Measurements from ENCODE around the gene LRRC75B. TPM values are rescaled to one million over a fixed set of nuclear protein-coding genes. Genes with fewer than 3 reads are reported as not detected.

LRRC75B gene
- total and polyA plus RNA-seq, 2 of the 13 experiments (the other 11 are each of a cell fraction or from before 2014, with no cell fraction given) = 11.8 to 34.8 TPM

DNA sequence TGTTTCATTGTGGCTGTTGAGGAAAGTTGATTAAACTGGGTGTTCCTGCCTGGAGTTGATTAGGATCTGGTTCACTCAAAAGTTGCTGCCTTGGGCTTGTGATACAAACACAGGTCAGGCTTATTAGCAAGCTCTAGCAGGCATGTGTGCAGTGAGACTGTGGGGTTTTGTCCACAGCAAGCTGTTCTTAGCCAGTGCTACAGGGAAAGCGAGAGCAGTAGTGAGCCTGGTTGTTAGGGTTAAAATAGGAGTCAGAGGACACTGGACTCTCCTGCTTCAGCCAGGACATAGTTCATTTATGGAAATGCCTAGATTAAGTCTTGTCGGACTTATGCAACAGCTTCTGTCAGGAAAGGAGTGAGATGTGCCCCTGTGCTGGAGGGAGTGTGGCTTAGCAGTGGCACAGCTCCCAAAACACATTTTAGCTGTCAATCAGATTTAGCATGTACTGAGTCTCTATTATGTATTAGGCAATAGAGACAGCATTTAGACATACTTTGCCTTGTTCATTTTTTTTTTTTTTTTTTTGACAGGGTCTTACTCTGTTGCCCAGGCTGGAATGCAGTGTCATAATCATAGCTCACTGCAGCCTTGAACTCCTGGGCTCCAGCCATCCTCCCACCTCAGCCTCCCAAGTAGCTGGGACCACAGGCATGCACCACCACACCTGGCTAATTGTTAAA lies 28.4 kb downstream of the LRRC75B start (continued):
- TF ChIP-seq, protein P1, sequence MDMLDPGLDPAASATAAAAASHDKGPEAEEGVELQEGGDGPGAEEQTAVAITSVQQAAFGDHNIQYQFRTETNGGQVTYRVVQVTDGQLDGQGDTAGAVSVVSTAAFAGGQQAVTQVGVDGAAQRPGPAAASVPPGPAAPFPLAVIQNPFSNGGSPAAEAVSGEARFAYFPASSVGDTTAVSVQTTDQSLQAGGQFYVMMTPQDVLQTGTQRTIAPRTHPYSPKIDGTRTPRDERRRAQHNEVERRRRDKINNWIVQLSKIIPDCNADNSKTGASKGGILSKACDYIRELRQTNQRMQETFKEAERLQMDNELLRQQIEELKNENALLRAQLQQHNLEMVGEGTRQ (IDR thresholded peaks at IDR 0.05; ENCODE audit: low read depth, low read length) = no peak
- TF ChIP-seq, protein P1 (CRISPR knock-in tag; IDR thresholded peaks at IDR 0.05; ENCODE audit: borderline replicate concordance) = 0 out of 2 replicates have a peak, but pooled peaks have one; percentile 17
- TF ChIP-seq SOX5 (CRISPR knock-in tag; IDR thresholded peaks at IDR 0.05; ENCODE audit: borderline replicate concordance) (peak; percentile 48; the same call in 1 of the 2 replicates), SAP130 (CRISPR knock-in tag; IDR thresholded peaks at IDR 0.05; ENCODE audit: low read depth) (peak; percentile 58), ZNF251 (CRISPR knock-in tag; IDR thresholded peaks at IDR 0.05) (0 out of 2 replicates have a peak, but pooled peaks have one; percentile 44), SIX4 (CRISPR knock-in tag; IDR thresholded peaks at IDR 0.05) (peak; percentile 87), ZNF205 (CRISPR knock-in tag; IDR thresholded peaks at IDR 0.05) (0 out of 2 replicates have a peak, but pooled peaks have one; percentile 33), HNF4A (CRISPR knock-in tag; IDR thresholded peaks at IDR 0.05) (peak; percentile 77), HNF4G (IDR thresholded peaks at IDR 0.05; ENCODE audit: borderline replicate concordance, low read depth, low read length) (0 out of 2 replicates have a peak, but pooled peaks have one; percentile 11), HNF4G (CRISPR knock-in tag; IDR thresholded peaks at IDR 0.05; ENCODE audit: borderline replicate concordance, low read depth) (no peak), ZNF652 (CRISPR knock-in tag; IDR thresholded peaks at IDR 0.05; ENCODE audit: borderline replicate concordance, low read depth) (peak; percentile 95), XRCC5 (optimal IDR thresholded peaks at IDR 0.05; ENCODE audit: low read length) (peak; percentile 31), SALL1 (CRISPR knock-in tag; IDR thresholded peaks at IDR 0.05) (peak; percentile 71), PAF1 (CRISPR knock-in tag; IDR thresholded peaks at IDR 0.05) (no peak), ZNF232 (CRISPR knock-in tag; IDR thresholded peaks at IDR 0.05; ENCODE audit: borderline replicate concordance) (no peak), CEBPG (CRISPR knock-in tag; IDR thresholded peaks at IDR 0.05) (peak; percentile 82), REPIN1 (CRISPR knock-in tag; IDR thresholded peaks at IDR 0.05; ENCODE audit: borderline replicate concordance, low read depth) (no peak), CENPBD1 (CRISPR knock-in tag; IDR thresholded peaks at IDR 0.05; ENCODE audit: borderline replicate concordance, low read depth) (no peak), HMGA1 (CRISPR knock-in tag; conservative IDR thresholded peaks at IDR 0.05) (no peak), EP300 (IDR thresholded peaks at IDR 0.05; ENCODE audit: low read depth in 2 of 2, low read length in 2 of 2) (peak in 1 of 2 experiments; percentile 29; a peak in 1 of 4 replicates), EP300 (CRISPR knock-in tag; IDR thresholded peaks at IDR 0.05; ENCODE audit: borderline replicate concordance) (0 out of 2 replicates have a peak, but pooled peaks have one; percentile 29), PITX1 (CRISPR knock-in tag; IDR thresholded peaks at IDR 0.05) (peak; percentile 39), KMT2A (CRISPR knock-in tag; IDR thresholded peaks at IDR 0.05) (0 out of 2 replicates have a peak, but pooled peaks have one; percentile 22), SIX1 (CRISPR knock-in tag; IDR thresholded peaks at IDR 0.05; ENCODE audit: borderline replicate concordance) (peak; percentile 70; the same call in 1 of the 2 replicates), ZNF557 (CRISPR knock-in tag; IDR thresholded peaks at IDR 0.05) (no peak)
- TF ChIP-seq, protein P2, sequence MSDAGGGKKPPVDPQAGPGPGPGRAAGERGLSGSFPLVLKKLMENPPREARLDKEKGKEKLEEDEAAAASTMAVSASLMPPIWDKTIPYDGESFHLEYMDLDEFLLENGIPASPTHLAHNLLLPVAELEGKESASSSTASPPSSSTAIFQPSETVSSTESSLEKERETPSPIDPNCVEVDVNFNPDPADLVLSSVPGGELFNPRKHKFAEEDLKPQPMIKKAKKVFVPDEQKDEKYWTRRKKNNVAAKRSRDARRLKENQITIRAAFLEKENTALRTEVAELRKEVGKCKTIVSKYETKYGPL (CRISPR knock-in tag; IDR thresholded peaks at IDR 0.05) = peak; percentile 94
- TF ChIP-seq, protein P3, sequence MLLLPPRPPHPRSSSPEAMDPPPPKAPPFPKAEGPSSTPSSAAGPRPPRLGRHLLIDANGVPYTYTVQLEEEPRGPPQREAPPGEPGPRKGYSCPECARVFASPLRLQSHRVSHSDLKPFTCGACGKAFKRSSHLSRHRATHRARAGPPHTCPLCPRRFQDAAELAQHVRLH (CRISPR knock-in tag; IDR thresholded peaks at IDR 0.05; ENCODE audit: borderline replicate concordance, low read depth) = 0 out of 2 replicates have a peak, but pooled peaks have one; percentile 24
- TF ChIP-seq, protein P4, sequence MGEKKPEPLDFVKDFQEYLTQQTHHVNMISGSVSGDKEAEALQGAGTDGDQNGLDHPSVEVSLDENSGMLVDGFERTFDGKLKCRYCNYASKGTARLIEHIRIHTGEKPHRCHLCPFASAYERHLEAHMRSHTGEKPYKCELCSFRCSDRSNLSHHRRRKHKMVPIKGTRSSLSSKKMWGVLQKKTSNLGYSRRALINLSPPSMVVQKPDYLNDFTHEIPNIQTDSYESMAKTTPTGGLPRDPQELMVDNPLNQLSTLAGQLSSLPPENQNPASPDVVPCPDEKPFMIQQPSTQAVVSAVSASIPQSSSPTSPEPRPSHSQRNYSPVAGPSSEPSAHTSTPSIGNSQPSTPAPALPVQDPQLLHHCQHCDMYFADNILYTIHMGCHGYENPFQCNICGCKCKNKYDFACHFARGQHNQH (CRISPR knock-in tag; IDR thresholded peaks at IDR 0.05) = 0 out of 2 replicates have a peak, but pooled peaks have one; percentile 35

Measured in HepG2 (cell line).